Mucosa of rectum (tissue), 2 donors: ENCODE results near the gene EGR4.

Experiments used
- H3K27ac ChIP-seq, 2 donors: one replicate each; pipeline ENCODE4 v1.7.0; 2013; ENCODE audit warnings: inconsistent platforms in 2 of 2, low read depth in 2 of 2, low read length in 2 of 2
- H3K27me3 ChIP-seq, 2 donors: one replicate each; pipeline ENCODE4 v1.7.0; 2013; ENCODE audit warnings: low read length in 2 of 2; ENCODE audit not compliant: control insufficient read depth in 2 of 2, insufficient read depth in 2 of 2
- H3K36me3 ChIP-seq, 2 donors: one replicate each; pipeline ENCODE4 v1.7.0; 2013; ENCODE audit warnings: low read length in 2 of 2; ENCODE audit not compliant: control insufficient read depth in 2 of 2, insufficient read depth in 2 of 2
- H3K4me1 ChIP-seq, 2 donors: one replicate each; pipeline ENCODE4 v1.7.0; 2013; ENCODE audit warnings: low read length in 2 of 2, mild to moderate bottlenecking in 1 of 2; ENCODE audit not compliant: control insufficient read depth in 2 of 2, insufficient read depth in 2 of 2
- H3K4me3 ChIP-seq, 2 donors: one replicate each; pipeline ENCODE4 v1.7.0; 2013; ENCODE audit warnings: low read length in 2 of 2
- H3K9ac ChIP-seq, 2 donors: one replicate each; pipeline ENCODE4 v1.7.0; 2013; ENCODE audit warnings: low read length in 2 of 2, low read depth in 1 of 2, mild to moderate bottlenecking in 1 of 2
- H3K9me3 ChIP-seq, 2 donors: one replicate each; pipeline ENCODE4 v1.7.0; 2013; ENCODE audit warnings: low read length in 2 of 2; ENCODE audit not compliant: control insufficient read depth in 2 of 2
- donor health status: healthy.
- donor health status: Normal muscosa, but diverticular disease.

Gene EGR4

DNA sequence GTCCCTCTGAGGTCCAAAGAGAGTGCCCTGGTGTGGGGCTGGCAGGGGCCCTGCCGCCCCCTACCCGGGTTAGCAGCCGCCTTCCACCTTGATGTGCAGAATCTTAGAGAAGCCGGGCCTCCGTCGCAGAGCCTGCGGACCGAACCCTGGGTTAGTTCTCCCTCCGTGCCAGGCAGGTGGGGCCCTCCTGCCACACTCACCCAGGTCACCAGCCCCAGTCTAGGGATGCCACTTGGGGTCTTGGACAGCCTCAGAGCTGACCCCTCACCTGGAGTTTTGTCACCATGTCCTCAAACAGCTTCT, 34.5 kb downstream of the EGR4 start:
- Histone ChIP-seq H3K4me1 (no peaks in the 10 kb centered on the region), H3K9me3 (no peaks in the 10 kb centered on the region), H3K36me3 (peaks cover 4 to 12% of the 10 kb centered on the region in 2 donors), H3K4me3 (no peak overlapping the region), H3K27me3 (no peaks in the 10 kb centered on the region), H3K9ac (no peak overlapping the region), H3K27ac (no peak overlapping the region)

DNA sequence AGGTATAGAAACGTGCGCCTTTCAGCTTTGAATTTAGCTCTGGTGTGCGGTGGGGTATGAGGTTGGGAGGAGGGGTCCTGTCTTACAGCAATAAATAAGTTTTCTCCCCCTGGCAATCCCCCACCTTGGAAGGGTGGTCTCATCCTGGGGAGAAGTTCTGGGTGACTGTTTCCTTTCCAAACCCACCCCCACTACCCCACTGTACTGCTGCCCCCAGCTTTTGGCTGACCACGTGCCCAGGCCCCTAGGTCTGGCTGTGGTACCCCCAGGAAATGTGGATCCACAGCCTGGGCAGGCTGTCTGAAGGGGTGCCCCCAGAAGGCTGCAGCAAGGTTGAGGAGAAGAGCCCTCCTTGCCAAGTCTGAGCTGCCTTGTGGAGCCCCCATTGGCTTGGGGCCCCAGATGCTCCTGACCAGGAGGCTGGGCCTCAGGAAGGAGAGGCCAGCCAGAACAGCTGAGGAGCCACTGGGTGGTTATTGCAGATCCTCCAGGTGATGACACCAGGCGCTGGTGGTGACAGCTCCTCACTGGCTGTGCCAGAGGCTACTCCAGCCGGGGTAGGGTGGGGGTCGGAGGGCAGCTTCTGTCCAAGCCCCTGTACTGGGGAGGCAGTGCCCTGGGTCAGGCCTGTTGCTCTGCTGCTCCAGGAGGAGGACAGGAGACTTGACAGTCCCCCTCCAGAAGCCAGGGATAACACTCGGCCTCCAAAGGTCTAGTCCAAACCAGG, 35.0 kb downstream of the EGR4 start:
- H3K27me3 ChIP-seq = no peaks in the 10 kb centered on the region
- no peaks in the 10 kb centered on the region for H3K9me3 ChIP-seq
- H3K4me3 ChIP-seq = no peak overlapping the region
- H3K27ac ChIP-seq = no peak overlapping the region
- H3K4me1 ChIP-seq = no peaks in the 10 kb centered on the region
- peaks cover 8 to 15% of the 10 kb centered on the region in 2 donors for H3K36me3 ChIP-seq
- H3K9ac ChIP-seq = no peak overlapping the region

DNA sequence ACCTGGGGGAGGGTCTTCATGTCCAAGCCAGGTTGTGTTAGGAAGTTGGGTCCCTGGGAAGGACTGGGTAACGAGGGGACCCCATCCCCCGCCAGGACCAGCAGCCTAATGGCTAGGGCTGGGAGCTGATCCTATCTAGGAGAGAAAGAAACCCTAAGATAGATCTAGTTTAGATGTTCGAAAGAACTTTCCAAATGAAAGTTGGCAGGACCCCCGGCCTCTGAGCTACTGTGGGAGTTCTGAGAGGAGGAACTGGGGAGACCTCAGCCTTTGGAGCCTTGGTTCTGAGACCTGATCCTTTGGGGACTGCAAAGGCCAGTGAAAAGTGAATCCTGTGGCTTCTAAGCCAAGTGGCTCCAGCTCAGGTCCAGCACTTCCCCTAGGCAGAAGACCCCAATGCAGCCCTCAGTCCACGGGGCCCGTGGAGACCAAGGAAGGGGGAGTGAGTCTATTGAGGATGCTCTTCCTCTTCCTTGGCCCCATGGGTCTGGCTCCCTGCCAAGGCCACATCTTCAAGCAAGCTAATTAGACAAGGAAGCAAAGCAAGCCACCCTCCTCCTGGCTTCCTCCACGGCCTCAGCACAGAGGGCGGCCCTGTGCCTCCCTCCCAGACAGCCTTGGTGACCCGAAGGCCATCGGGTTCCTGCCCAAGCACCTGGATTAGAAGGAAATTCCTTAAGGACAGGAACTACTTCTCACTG, 35.8 kb downstream of the EGR4 start:
- no peak overlapping the region for H3K27ac ChIP-seq
- H3K27me3 ChIP-seq = no peaks in the 10 kb centered on the region
- H3K4me1 ChIP-seq = no peaks in the 10 kb centered on the region
- no peak overlapping the region for H3K9ac ChIP-seq
- no peaks in the 10 kb centered on the region for H3K9me3 ChIP-seq
- peaks cover 15 to 22% of the 10 kb centered on the region in 2 donors for H3K36me3 ChIP-seq
- no peak overlapping the region for H3K4me3 ChIP-seq

DNA sequence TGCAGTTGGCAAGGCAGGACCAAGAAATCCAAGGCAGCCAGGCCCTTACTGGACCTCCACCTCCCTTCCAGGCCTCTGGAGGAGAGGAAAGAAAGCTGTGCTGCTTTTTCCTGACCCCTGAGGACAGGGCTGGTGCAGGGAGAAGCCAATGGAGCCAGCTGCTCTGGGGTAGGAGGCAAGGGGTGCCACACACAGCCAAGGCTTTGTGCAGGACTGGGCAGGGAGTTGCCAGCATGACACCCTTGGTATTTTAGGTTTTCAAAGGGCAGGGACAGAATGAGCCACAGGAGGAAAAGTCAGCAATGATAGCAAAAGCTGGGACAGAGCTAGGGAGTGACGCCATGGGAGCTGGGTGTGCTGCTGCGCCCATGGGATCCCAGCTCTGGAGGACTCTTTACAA, 36.3 kb downstream of the EGR4 start:
- Histone ChIP-seq H3K27me3 (no peaks in the 10 kb centered on the region), H3K36me3 (peaks cover 19 to 26% of the 10 kb centered on the region in 2 donors), H3K9ac (no peak overlapping the region), H3K4me3 (no peak overlapping the region), H3K27ac (no peak overlapping the region), H3K4me1 (no peaks in the 10 kb centered on the region), H3K9me3 (no peaks in the 10 kb centered on the region)

DNA sequence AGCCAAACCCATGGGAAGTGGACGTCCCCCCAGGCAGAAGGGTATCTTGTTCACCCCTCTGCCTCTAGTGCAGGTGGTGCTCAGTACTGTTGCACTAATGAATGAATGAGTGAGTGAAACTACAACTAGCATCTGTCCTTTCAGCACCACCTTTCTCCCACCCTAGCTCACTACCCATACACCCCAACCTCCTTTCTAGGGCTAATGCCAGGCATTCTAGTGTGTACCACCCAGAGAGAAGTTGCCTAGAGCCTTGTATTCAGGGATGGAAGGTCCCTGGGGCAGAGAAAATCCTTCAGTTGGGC, 36.8 kb downstream of the EGR4 start:
- Histone ChIP-seq H3K9me3 (no peaks in the 10 kb centered on the region), H3K36me3 (peaks cover 23 to 29% of the 10 kb centered on the region in 2 donors)

GRCh38 chr2:73255907-73256617, 37.3 kb downstream of the EGR4 start:
- H3K36me3 ChIP-seq = peaks cover 27 to 32% of the 10 kb centered on the region in 2 donors
- H3K27me3 ChIP-seq = no peaks in the 10 kb centered on the region
- H3K9me3 ChIP-seq = no peaks in the 10 kb centered on the region
- no peak overlapping the region for H3K9ac ChIP-seq
- no peaks in the 10 kb centered on the region for H3K4me1 ChIP-seq
- no peak overlapping the region for H3K27ac ChIP-seq
- H3K4me3 ChIP-seq = no peak overlapping the region

More for the DNA sequence above, 36.8 kb downstream of the EGR4 start:
- H3K9ac ChIP-seq = no peak overlapping the region
- no peaks in the 10 kb centered on the region for H3K4me1 ChIP-seq
- H3K27ac ChIP-seq = no peak overlapping the region
- H3K27me3 ChIP-seq = no peaks in the 10 kb centered on the region
- no peak overlapping the region for H3K4me3 ChIP-seq

- Histone ChIP-seq H3K9me3 (no peaks in the 10 kb centered on the region), H3K27ac (no peak overlapping the region)
These were observed 38.2 kb downstream of the EGR4 start for GRCh38 chr2:73255007-73255644.

DNA sequence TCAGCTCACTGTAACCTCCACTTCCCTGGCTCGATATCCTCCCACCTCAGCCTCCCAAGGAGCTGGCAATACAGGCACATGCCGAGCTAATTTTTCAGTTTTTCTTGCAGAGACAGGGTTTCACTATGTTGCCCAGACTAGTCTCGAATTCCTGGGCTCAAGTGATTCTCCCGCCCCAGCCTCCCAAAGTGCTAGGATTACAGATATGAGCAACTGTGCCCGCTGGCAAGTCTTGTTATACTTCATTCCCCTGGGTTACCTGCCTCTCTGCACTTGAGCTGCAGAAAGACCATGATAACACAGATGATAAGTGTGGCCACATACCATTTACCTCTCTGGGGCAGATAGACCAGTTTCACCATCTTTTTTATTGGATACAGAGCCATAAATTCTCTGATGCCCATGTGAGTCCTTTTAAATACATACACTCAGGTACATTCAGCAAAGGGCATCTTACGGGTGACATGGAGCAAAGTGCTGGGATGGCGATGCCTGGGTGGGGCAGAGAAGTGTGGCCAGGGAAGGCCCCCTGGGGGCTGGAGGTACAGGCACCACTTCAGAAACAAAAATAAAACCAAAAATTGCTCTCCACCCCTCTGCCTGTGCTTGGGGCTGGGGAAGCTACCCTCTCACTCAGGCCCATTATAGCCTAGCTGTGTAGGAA, 38.9 kb downstream of the EGR4 start:
- H3K36me3 ChIP-seq = peaks cover 42 to 47% of the 10 kb centered on the region in 2 donors
- no peaks in the 10 kb centered on the region for H3K9me3 ChIP-seq
- no peak overlapping the region for H3K4me3 ChIP-seq
- H3K9ac ChIP-seq = no peak overlapping the region
- H3K27ac ChIP-seq = no peak overlapping the region
- no peaks in the 10 kb centered on the region for H3K27me3 ChIP-seq
- no peaks in the 10 kb centered on the region for H3K4me1 ChIP-seq

More at GRCh38 chr2:73255007-73255644, 38.2 kb downstream of the EGR4 start:
- Histone ChIP-seq H3K27me3 (no peaks in the 10 kb centered on the region), H3K9ac (no peak overlapping the region), H3K4me3 (no peak overlapping the region), H3K4me1 (no peaks in the 10 kb centered on the region), H3K36me3 (peaks cover 36 to 41% of the 10 kb centered on the region in 2 donors)

- Histone ChIP-seq H3K36me3 (peaks cover 48 to 53% of the 10 kb centered on the region in 2 donors), H3K27me3 (no peaks in the 10 kb centered on the region), H3K4me1 (no peaks in the 10 kb centered on the region), H3K4me3 (no peak overlapping the region), H3K9me3 (no peaks in the 10 kb centered on the region), H3K9ac (no peak overlapping the region), H3K27ac (no peak overlapping the region)
These were observed 39.4 kb downstream of the EGR4 start for GRCh38 chr2:73253901-73254300.
